Testis (tissue), 3 donors: Measurements from ENCODE around the gene VPS8. TPM values are rescaled to one million over a fixed set of nuclear protein-coding genes. Genes with fewer than 3 reads are reported as not detected.

ENCODE experiments used
- DNase-seq: peaks from one replicate; pipeline ENCODE4 v3.0.0-alpha.2; 2019
- H3K27ac ChIP-seq, 2 donors: fragments of 200-600 bp; sonication (generic); one replicate each; pipeline ENCODE4 v1.5.1; 2019
- H3K27me3 ChIP-seq: fragments of 200-600 bp; sonication (generic); one replicate; pipeline ENCODE4 v1.5.1; 2019
- H3K36me3 ChIP-seq: fragments of 200-600 bp; sonication (generic); one replicate; pipeline ENCODE4 v1.5.1; 2017; ENCODE audit warnings: low read depth; ENCODE audit errors: missing control alignments
- H3K4me1 ChIP-seq: fragments of 200-600 bp; sonication (generic); one replicate; pipeline ENCODE4 v1.5.1; 2019
- H3K4me3 ChIP-seq, 2 donors: fragments of 200-600 bp; sonication (generic); one replicate each; pipeline ENCODE4 v1.5.1; 2017 to 2019
- H3K9me3 ChIP-seq: fragments of 200-600 bp; sonication (generic); one replicate; pipeline ENCODE4 v1.5.1; 2017
- POLR2A ChIP-seq: fragments of 450-650 bp; IDR thresholded peaks from one replicate; pipeline ENCODE4 v1.6.1; 2017; ENCODE audit warnings: antibody characterized with exemption, mild to moderate bottlenecking, moderate library complexity
- WGBS, 2 donors: methylation state at CpG; one replicate each; pipeline ENCODE4 v1.1.5; 2018; 5-methylcytosine and 5-hydroxymethylcytosine counted together
- intact Hi-C: fragments of 100-400 bp; cut with DNase I; formaldehyde crosslinking; loops from one replicate; pipeline ENCODE4 v1.15.1; 2023; ENCODE audit warnings: low total_unique reads
- polyA plus RNA-seq: library from polyadenylated mRNA; stranded (reverse); fragments of 350-450 nt; fragmentation: Illumina TruSeq; extraction: RNeasy Lipid Tissue Mini Kit (QIAGEN cat#74804); gene quantifications from one replicate; pipeline ENCODE4 v1.2.3, GENCODE V29; 2014; ENCODE audit warnings: low read depth, low replicate concordance; ENCODE audit not compliant: insufficient read depth
- total RNA-seq, 2 donors: library from RNA; depleted of rRNA; stranded (reverse); fragments of >200 nt; gene quantifications; one replicate each; pipeline ENCODE4 v1.2.3, GENCODE V29; 2016
- TF ChIP-seq, protein P1 (sequence below), 3 experiments: fragments of 450-650 bp in 2 of 3; fragments of 200-600 bp in 1 of 3; sonication (generic) in 1 of 3; IDR thresholded peaks; one replicate each; pipeline ENCODE4 v1.5.1; 2016 to 2019; ENCODE audit warnings: antibody characterized with exemption in 3 of 3, mild to moderate bottlenecking in 2 of 3, moderate library complexity in 1 of 3

The VPS8 gene
- total and polyA plus RNA-seq, 3 donors from 2014 or later: 65.8 to 127 (median 88.0) TPM

DNA sequence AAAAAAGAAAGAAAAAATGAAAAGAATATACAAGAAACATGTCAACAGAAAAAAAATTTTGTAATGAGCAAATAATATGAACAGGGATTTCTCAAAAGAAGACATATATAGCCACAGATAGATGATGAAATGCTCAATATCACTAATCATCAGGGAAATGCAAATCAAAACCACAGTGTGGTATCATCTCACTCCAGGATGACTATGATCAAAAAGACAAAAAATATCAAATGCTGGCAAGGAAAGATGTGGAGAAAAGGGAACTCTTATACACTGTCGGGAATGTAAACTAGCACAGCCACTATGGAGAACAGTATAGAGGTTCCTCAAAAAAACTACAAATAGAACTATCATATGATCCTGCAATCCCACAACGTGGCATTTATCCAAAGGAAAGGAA, 246.8 kb downstream of the VPS8 start:
- H3K27ac ChIP-seq: no peak overlapping the region
- no peak for TF ChIP-seq POLR2A
- TF ChIP-seq, protein P1, sequence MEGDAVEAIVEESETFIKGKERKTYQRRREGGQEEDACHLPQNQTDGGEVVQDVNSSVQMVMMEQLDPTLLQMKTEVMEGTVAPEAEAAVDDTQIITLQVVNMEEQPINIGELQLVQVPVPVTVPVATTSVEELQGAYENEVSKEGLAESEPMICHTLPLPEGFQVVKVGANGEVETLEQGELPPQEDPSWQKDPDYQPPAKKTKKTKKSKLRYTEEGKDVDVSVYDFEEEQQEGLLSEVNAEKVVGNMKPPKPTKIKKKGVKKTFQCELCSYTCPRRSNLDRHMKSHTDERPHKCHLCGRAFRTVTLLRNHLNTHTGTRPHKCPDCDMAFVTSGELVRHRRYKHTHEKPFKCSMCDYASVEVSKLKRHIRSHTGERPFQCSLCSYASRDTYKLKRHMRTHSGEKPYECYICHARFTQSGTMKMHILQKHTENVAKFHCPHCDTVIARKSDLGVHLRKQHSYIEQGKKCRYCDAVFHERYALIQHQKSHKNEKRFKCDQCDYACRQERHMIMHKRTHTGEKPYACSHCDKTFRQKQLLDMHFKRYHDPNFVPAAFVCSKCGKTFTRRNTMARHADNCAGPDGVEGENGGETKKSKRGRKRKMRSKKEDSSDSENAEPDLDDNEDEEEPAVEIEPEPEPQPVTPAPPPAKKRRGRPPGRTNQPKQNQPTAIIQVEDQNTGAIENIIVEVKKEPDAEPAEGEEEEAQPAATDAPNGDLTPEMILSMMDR (IDR thresholded peaks at IDR 0.05): no peak
- no peaks in the 10 kb centered on the region for H3K4me1 ChIP-seq
- DNase-seq: no peak
- H3K27me3 ChIP-seq: no peaks in the 10 kb centered on the region
- intact Hi-C loops: no loop called here
- no peaks in the 10 kb centered on the region for H3K36me3 ChIP-seq
- WGBS, 2 donors: 63 to 67% methylated on average over 2 of the region's 2 CpGs
- H3K9me3 ChIP-seq: no peaks in the 10 kb centered on the region
- no peak overlapping the region for H3K4me3 ChIP-seq

DNA sequence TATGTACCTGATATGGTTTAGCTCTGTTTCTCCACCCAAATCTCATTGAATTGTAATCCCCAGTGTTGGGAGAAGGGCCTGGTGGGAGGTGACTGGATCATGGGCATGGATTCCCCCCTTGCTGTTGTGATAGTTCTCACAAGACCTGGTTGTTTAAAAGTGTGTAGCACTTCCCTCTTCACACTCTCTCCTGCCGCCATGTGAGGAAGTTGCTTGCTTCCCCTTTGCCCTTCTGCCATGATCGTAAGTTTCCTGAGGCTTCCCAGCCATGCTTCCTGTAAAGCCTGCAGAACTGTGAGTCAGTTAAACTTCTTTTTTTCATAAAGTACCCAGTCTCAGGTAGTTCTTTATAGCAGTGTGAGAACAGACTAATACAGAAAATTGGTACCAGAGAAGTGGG, 247.8 kb downstream of the VPS8 start:
- H3K4me3 ChIP-seq: no peak overlapping the region
- no peaks in the 10 kb centered on the region for H3K36me3 ChIP-seq
- H3K4me1 ChIP-seq: no peaks in the 10 kb centered on the region
- no peak for DNase-seq
- intact Hi-C loops: no loop called here
- no peaks in the 10 kb centered on the region for H3K27me3 ChIP-seq
- no peak for TF ChIP-seq POLR2A
- TF ChIP-seq, protein P1 (IDR thresholded peaks at IDR 0.05): no peak
- no peaks in the 10 kb centered on the region for H3K9me3 ChIP-seq
- 89 to 93% methylated on average over 2 of the region's 2 CpGs for WGBS, 2 donors
- H3K27ac ChIP-seq: no peak overlapping the region

DNA sequence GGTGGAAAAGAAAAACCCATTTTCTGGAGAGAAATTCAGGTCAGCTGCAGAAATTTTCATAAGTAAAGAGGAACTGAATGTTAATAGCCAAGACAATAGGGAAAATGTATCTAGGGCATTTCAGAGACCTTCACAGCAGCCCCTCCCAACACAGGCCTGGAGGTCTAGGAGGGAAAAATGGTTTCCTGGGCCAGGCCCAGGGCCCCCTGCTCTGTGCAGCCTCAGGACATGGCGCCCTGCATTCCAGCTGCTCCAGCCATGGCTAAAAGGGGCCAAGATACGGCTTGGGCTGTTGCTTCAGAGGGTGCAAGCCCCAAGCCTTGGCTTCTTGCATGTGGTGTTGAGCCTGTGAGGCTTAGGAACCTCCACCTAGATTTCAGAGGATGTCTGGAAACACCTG, 248.7 kb downstream of the VPS8 start:
- DNase-seq: no peak

DNA sequence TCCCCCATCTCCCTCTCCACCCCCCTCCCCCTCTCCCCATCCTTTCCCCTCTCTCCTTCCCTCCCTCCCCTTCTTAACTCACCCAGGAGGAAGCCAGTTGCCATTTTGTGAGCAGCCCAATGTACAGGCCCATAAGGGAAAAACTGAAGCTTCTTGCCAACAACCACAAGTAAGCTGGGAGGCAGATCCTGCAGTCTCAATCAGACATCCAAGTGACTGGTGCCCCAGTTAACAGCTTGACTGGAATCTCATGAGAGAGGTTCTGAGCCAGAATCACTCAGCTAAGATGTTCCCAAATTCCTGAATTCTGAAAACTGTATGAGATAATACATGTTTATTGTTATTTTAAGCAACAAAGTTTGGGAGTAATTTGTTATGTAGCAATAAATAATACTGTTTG, 250.2 kb downstream of the VPS8 start:
- intact Hi-C loops: no loop called here
- no peak for TF ChIP-seq POLR2A
- TF ChIP-seq, protein P1 (IDR thresholded peaks at IDR 0.05): no peak
- Histone ChIP-seq H3K36me3 (no peaks in the 10 kb centered on the region), H3K27me3 (no peaks in the 10 kb centered on the region), H3K27ac (no peak overlapping the region), H3K9me3 (no peaks in the 10 kb centered on the region), H3K4me3 (no peak overlapping the region), H3K4me1 (no peaks in the 10 kb centered on the region)
- DNase-seq: no peak

More for the DNA sequence above, 248.7 kb downstream of the VPS8 start:
- no peaks in the 10 kb centered on the region for H3K36me3 ChIP-seq
- no peaks in the 10 kb centered on the region for H3K9me3 ChIP-seq
- no peaks in the 10 kb centered on the region for H3K27me3 ChIP-seq
- H3K4me3 ChIP-seq: no peak overlapping the region
- WGBS, 2 donors: 86 to 100% methylated on average over 2 of the region's 2 CpGs
- intact Hi-C loops: no loop called here
- no peak overlapping the region for H3K27ac ChIP-seq
- TF ChIP-seq POLR2A: no peak
- TF ChIP-seq, protein P1 (IDR thresholded peaks at IDR 0.05): no peak
- H3K4me1 ChIP-seq: no peaks in the 10 kb centered on the region

DNA sequence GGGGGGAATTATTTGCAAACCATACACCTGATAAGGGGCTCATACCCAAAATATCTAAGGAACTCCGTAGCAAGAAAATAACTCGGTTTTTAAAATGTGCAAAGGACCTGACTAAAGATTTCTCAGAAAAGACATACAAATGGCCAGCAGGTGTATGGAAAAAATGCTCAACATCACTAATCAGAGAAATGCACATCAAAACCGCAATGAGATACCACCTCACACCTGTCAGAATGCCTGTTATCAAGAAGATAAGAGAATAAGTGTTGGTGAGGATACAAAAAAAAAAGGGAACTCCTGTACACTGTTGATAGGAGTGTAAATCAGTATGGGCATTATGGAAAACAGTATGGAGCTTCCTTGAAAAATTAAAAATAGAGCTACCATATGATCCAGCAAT, 251.5 kb downstream of the VPS8 start:
- H3K4me1 ChIP-seq: no peaks in the 10 kb centered on the region
- no peak for DNase-seq
- H3K36me3 ChIP-seq: no peaks in the 10 kb centered on the region
- WGBS, 2 donors: 66 to 70% methylated on average over 3 of the region's 3 CpGs
- no peaks in the 10 kb centered on the region for H3K27me3 ChIP-seq
- H3K4me3 ChIP-seq: no peak overlapping the region
- no peak overlapping the region for H3K27ac ChIP-seq
- no peak for TF ChIP-seq POLR2A
- TF ChIP-seq, protein P1 (IDR thresholded peaks at IDR 0.05): no peak
- intact Hi-C loops: no loop called here
- H3K9me3 ChIP-seq: no peaks in the 10 kb centered on the region
